Uterus (tissue), 2 donors: ENCODE results near the gene DTNA.

ENCODE experiments used
- CTCF ChIP-seq, 4 experiments: fragments of 200-600 bp in 2 of 4; fragments of 450-650 bp in 2 of 4; sonication (generic) in 2 of 4; IDR thresholded peaks; one replicate each; pipeline ENCODE4 v1.5.1; 2016 to 2019; ENCODE audit warnings: antibody characterized with exemption in 4 of 4, mild to moderate bottlenecking in 2 of 4, moderate library complexity in 1 of 4
- POLR2A ChIP-seq, 2 donors: fragments of 450-650 bp; IDR thresholded peaks; one replicate each; pipeline ENCODE4 v1.6.1; 2016; ENCODE audit warnings: antibody characterized with exemption in 2 of 2, mild to moderate bottlenecking in 1 of 2, moderate library complexity in 1 of 2

- TF ChIP-seq CTCF (IDR thresholded peaks at IDR 0.05), result no peak
- no peak for TF ChIP-seq POLR2A (IDR thresholded peaks at IDR 0.05)
Observed at GRCh38 chr18:34799291-34799690, 89.2 kb downstream of the DTNA start.
